ENCODE results near the gene NEUROD2. TPM values are rescaled to one million over a fixed set of nuclear protein-coding genes. Genes with fewer than 3 reads are reported as not detected.
A peak's percentile ranks its signal among the peaks of the same experiment; 100 is the strongest.
"Not testable (repeated sequence)": the region's sequence is repeated elsewhere in the genome, so short reads cannot be mapped to it uniquely, and the experiment has no call there.

NEUROD2 gene
- total RNA-seq, 3 donors from 2014 or later: 0.05 TPM; not detected in 2

- H3K4me1 ChIP-seq (ENCODE audit: low read depth): peaks cover 7% of the 10 kb centered on the region
- no peaks in the 10 kb centered on the region for H3K9me3 ChIP-seq
- no peak for DNase-seq
- intact Hi-C loops (cut with DNase I, micrococcal nuclease): no loop called here
- no peaks in the 10 kb centered on the region for H3K36me3 ChIP-seq (ENCODE audit: low read depth)
- TF ChIP-seq CTCF (IDR thresholded peaks at IDR 0.05): no peak
- H3K4me3 ChIP-seq: no peak overlapping the region
- no peak for ATAC-seq
These were observed 12.4 kb downstream of the NEUROD2 start for GRCh38 chr17:39595294-39595693.

- ATAC-seq (no peak), DNase-seq (no peak)
- Histone ChIP-seq H3K9me3 (no peaks in the 10 kb centered on the region), H3K36me3 (ENCODE audit: low read depth) (no peaks in the 10 kb centered on the region), H3K4me3 (no peak overlapping the region), H3K4me1 (ENCODE audit: low read depth) (no peaks in the 10 kb centered on the region)
- intact Hi-C loops (cut with DNase I, micrococcal nuclease): no loop called here
- TF ChIP-seq CTCF (IDR thresholded peaks at IDR 0.05): no peak
These were observed 14.3 kb downstream of the NEUROD2 start for GRCh38 chr17:39593371-39593770.

- TF ChIP-seq CTCF (IDR thresholded peaks at IDR 0.05): no peak
- Histone ChIP-seq H3K9me3 (no peaks in the 10 kb centered on the region), H3K36me3 (ENCODE audit: low read depth) (no peaks in the 10 kb centered on the region), H3K4me1 (ENCODE audit: low read depth) (no peaks in the 10 kb centered on the region), H3K4me3 (no peak overlapping the region)
- intact Hi-C loops (cut with DNase I, micrococcal nuclease): no loop called here
- ATAC-seq (peak; percentile 74), DNase-seq (peak in 1 of 3 donors; percentile 84)
These were observed 15.5 kb downstream of the NEUROD2 start for GRCh38 chr17:39591958-39592954.

GRCh38 chr17:39590180-39590579, 17.5 kb downstream of the NEUROD2 start:
- ATAC-seq; H3K4me1 ChIP-seq (ENCODE audit: low read depth); intact Hi-C loops (cut with DNase I, micrococcal nuclease); H3K9me3 ChIP-seq; H3K36me3 ChIP-seq (ENCODE audit: low read depth); DNase-seq; H3K4me3 ChIP-seq: not testable (repeated sequence)

- TF ChIP-seq CTCF (IDR thresholded peaks at IDR 0.05): no peak
- no peak for DNase-seq
- no peak overlapping the region for H3K4me3 ChIP-seq
- no peaks in the 10 kb centered on the region for H3K4me1 ChIP-seq (ENCODE audit: low read depth)
- no peaks in the 10 kb centered on the region for H3K36me3 ChIP-seq (ENCODE audit: low read depth)
- intact Hi-C loops (cut with DNase I, micrococcal nuclease): no loop called here
- H3K9me3 ChIP-seq: no peaks in the 10 kb centered on the region
- no peak for ATAC-seq
These were observed 25.1 kb downstream of the NEUROD2 start for GRCh38 chr17:39582658-39583057.

- DNase-seq (no peak), ATAC-seq (no peak)
- H3K36me3 ChIP-seq (ENCODE audit: low read depth): no peaks in the 10 kb centered on the region
- H3K4me3 ChIP-seq: no peak overlapping the region
- H3K9me3 ChIP-seq: no peaks in the 10 kb centered on the region
- intact Hi-C loops (cut with DNase I, micrococcal nuclease): no loop called here
- TF ChIP-seq CTCF (IDR thresholded peaks at IDR 0.05): no peak
- no peaks in the 10 kb centered on the region for H3K4me1 ChIP-seq (ENCODE audit: low read depth)
These were observed 26.0 kb downstream of the NEUROD2 start for GRCh38 chr17:39581759-39582085.
